ENCODE results near the gene PTBP2. TPM values are rescaled to one million over a fixed set of nuclear protein-coding genes. Genes with fewer than 3 reads are reported as not detected.

Gene PTBP2
- total and polyA plus RNA-seq, 4 donors, result 2.5 to 14.6 (median 9.0) TPM

- TF ChIP-seq ATF3 (IDR thresholded peaks at IDR 0.05) (no peak), JUND (IDR thresholded peaks at IDR 0.05) (no peak), EGR1 (IDR thresholded peaks at IDR 0.05; ENCODE audit: low read depth in 2 of 2) (no peak), HNF4A (conservative IDR thresholded peaks at IDR 0.05) (no peak), MAX (IDR thresholded peaks at IDR 0.05) (no peak), CTCF (IDR thresholded peaks at IDR 0.05; ENCODE audit: low read depth, low read length, missing input control) (no peak), RXRA (IDR thresholded peaks at IDR 0.05) (no peak), TAF1 (conservative IDR thresholded peaks at IDR 0.05) (no peak), FOXA2 (IDR thresholded peaks at IDR 0.05) (no peak), GABPA (IDR thresholded peaks at IDR 0.05 in 1 of 2, conservative IDR thresholded peaks at IDR 0.05 in 1 of 2) (no peak), RAD21 (IDR thresholded peaks at IDR 0.05) (no peak), HNF4G (IDR thresholded peaks at IDR 0.05) (no peak), ZBTB33 (IDR thresholded peaks at IDR 0.05) (no peak), SP1 (IDR thresholded peaks at IDR 0.05) (no peak), YY1 (IDR thresholded peaks at IDR 0.05) (no peak), REST (IDR thresholded peaks at IDR 0.05) (no peak)
- Histone ChIP-seq H3K9me3 (ENCODE audit: control insufficient read depth in 4 of 4, low read length in 3 of 4) (no peaks in the 10 kb centered on the region), H3K9ac (ENCODE audit: low read depth in 1 of 2, low read length in 2 of 2) (no peak overlapping the region), H3K4me1 (ENCODE audit: control insufficient read depth in 4 of 4, insufficient read depth in 4 of 4, low read length in 3 of 4) (no peaks in the 10 kb centered on the region), H3K4me3 (ENCODE audit: low read depth in 1 of 3, low read length in 3 of 3) (no peak overlapping the region), H3K27ac (ENCODE audit: low read depth in 1 of 2, low read length in 2 of 2) (no peak overlapping the region), H3K36me3 (ENCODE audit: control insufficient read depth in 4 of 4, insufficient read depth in 3 of 4, low read depth in 1 of 4, low read length in 3 of 4) (peaks cover 0 to 3% (median 0%) of the 10 kb centered on the region in 4 donors), H3K27me3 (ENCODE audit: control insufficient read depth in 4 of 4, insufficient read depth in 4 of 4, low read length in 3 of 4) (no peaks in the 10 kb centered on the region)
- DNase-seq (ENCODE audit: low spot score), result no peak
Observed at GRCh38 chr1:96825950-96826576, 104.5 kb downstream of the PTBP2 start.

Measured in liver (tissue), 9 donors.